Upper lobe of left lung (tissue), 4 donors: ENCODE results near the gene SLC9A8.

Source experiments
- CTCF ChIP-seq, 6 experiments: fragments of 450-650 bp in 4 of 6; fragments of 200-600 bp in 2 of 6; sonication (generic) in 2 of 6; IDR thresholded peaks; one replicate each; pipeline ENCODE4 v1.5.1; 2016 to 2019; ENCODE audit warnings: antibody characterized with exemption in 6 of 6
- EP300 ChIP-seq, 4 donors: sonication (generic); formaldehyde crosslinking; IDR thresholded peaks; one replicate each; pipeline ENCODE4 v1.5.1; 2017; ENCODE audit warnings: antibody characterized with exemption in 4 of 4, control low read depth in 2 of 4
- POLR2A ChIP-seq, 4 donors: fragments of 450-650 bp; IDR thresholded peaks; one replicate each; pipeline ENCODE4 v1.5.1; 2016 to 2017; ENCODE audit warnings: antibody characterized with exemption in 4 of 4, mild to moderate bottlenecking in 2 of 4

- TF ChIP-seq CTCF (IDR thresholded peaks at IDR 0.05) = no peak
- TF ChIP-seq POLR2A (IDR thresholded peaks at IDR 0.05) = no peak
- TF ChIP-seq EP300 (IDR thresholded peaks at IDR 0.05) = no peak
These were observed 11.6 kb downstream of the SLC9A8 start for GRCh38 chr20:49824206-49824605.
